22Rv1 (cell line): ENCODE results near the gene MOB3B.

Experiments
- H3K27ac ChIP-seq: fragments of 450-650 bp; 2 replicates; pipeline ENCODE4 v1.5.1; 2017
- CTCF ChIP-seq: fragments of 450-650 bp; IDR thresholded peaks from 2 replicates; pipeline ENCODE4 v1.5.1; 2017; ENCODE audit warnings: mild to moderate bottlenecking
- ZFX ChIP-seq: fragments of 450-650 bp; IDR thresholded peaks from 2 replicates; pipeline ENCODE4 v1.6.1; 2017; ENCODE audit warnings: antibody characterized with exemption, borderline replicate concordance

MOB3B gene

GRCh38 chr9:27535701-27536118 is 6.1 kb upstream of the MOB3B start:
- TF ChIP-seq ZFX: no peak
- TF ChIP-seq CTCF: no peak
- H3K27ac ChIP-seq: no peak overlapping the region

GRCh38 chr9:27534658-27535209 is 5.1 kb upstream of the MOB3B start:
- TF ChIP-seq ZFX: no peak
- TF ChIP-seq CTCF: no peak
- H3K27ac ChIP-seq: no peak overlapping the region

GRCh38 chr9:27534131-27534530 is 4.5 kb upstream of the MOB3B start:
- TF ChIP-seq CTCF: no peak
- TF ChIP-seq ZFX: no peak
- H3K27ac ChIP-seq: no peak overlapping the region

GRCh38 chr9:27533311-27533710 is 3.7 kb upstream of the MOB3B start:
- TF ChIP-seq CTCF (no peak), ZFX (no peak)
- H3K27ac ChIP-seq: no peak overlapping the region

DNA sequence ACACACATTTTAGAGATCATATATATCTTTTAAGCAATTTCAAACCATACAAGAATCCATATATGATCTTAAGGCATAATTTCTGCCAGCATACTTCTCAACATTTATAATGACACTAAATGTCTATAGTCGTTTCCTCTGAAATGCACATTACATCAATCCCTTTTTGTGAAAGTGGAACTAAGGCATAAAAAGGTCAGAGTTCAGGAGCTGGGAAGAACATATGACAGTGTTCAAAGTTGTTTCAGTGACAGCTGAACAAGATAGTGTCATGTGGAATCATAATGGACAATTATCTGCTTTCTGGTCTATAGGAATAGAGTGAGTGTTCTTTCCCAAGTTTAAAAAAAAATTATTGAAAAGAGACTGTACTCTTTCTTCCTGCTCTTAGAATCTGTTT is 2.4 kb upstream of the MOB3B start:
- TF ChIP-seq ZFX (no peak), CTCF (no peak)
- no peak overlapping the region for H3K27ac ChIP-seq

DNA sequence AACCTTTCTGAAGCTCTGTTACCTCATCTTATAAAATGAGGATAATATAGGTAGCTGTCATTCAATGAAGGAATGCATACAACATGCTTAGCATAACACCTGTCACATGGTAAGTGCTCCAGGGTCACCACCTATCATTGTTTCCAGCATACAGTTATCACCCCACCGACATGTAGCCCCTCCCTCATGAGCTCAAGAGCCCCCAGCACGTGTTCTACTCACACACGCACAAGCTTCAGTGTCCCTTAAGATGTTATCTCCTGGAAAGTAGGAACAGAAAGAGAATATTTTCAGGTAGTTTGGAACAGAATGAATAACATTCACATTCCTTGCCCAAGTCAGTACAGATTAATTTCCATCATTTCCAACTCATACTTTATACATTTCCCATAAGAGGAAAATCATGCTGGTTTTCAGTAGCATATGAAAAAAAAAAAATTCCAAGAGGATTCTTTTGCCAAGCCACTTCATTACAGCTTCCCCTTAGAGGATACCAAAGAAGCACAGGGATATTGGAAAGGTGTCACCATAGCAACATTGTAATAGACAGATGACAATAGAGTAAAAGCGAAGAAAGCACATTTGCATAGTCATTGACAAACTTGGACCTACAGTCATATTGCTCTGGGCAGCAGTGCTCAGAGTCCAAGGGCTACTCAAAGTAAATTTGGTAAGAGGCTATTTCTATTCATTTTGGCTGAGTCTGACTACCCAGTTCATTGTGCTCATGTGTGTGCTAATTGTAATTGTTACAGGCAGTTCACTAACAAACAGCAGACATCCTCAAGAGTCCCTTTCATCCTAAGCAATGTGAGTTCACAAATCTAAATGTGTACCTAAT is 1.5 kb upstream of the MOB3B start:
- no peak for TF ChIP-seq CTCF
- no peak for TF ChIP-seq ZFX

GRCh38 chr9:27528886-27529315 is 713 bp downstream of the MOB3B start:
- no peak overlapping the region for H3K27ac ChIP-seq

More for the DNA sequence above, 1.5 kb upstream of the MOB3B start:
- H3K27ac ChIP-seq: no peak overlapping the region

More at GRCh38 chr9:27528886-27529315, 713 bp downstream of the MOB3B start:
- TF ChIP-seq ZFX: no peak
- no peak for TF ChIP-seq CTCF
